H9 (cell line): ENCODE measurements around the gene MYLK. TPM values are rescaled to one million over a fixed set of nuclear protein-coding genes. Genes with fewer than 3 reads are reported as not detected.

Source experiments
- DNase-seq: peaks from one replicate; pipeline ENCODE4 v3.0.0-alpha.2; 2017
- H2AFZ ChIP-seq: one replicate; pipeline ENCODE4 v1.6.1; 2013; ENCODE audit warnings: mild to moderate bottlenecking, low read length, control low read depth, moderate library complexity
- H2AK5ac ChIP-seq: 2 replicates; pipeline ENCODE4 v1.6.1; 2013; ENCODE audit warnings: low read length, control low read depth, mixed read lengths; ENCODE audit not compliant: insufficient read length
- H2BK120ac ChIP-seq: one replicate; pipeline ENCODE4 v1.6.1; 2013; ENCODE audit warnings: low read depth, mild to moderate bottlenecking, low read length, control low read depth, inconsistent platforms; ENCODE audit not compliant: poor library complexity, severe bottlenecking
- H2BK12ac ChIP-seq: 2 replicates; pipeline ENCODE4 v1.6.1; 2013; ENCODE audit warnings: low read length, control low read depth, mixed read lengths, low read depth; ENCODE audit not compliant: insufficient read length
- H2BK15ac ChIP-seq: 2 replicates; pipeline ENCODE4 v1.6.1; 2013; ENCODE audit warnings: low read depth, low read length, control low read depth
- H2BK20ac ChIP-seq: one replicate; pipeline ENCODE4 v1.6.1; 2013; ENCODE audit warnings: low read depth, mild to moderate bottlenecking, low read length, control low read depth, inconsistent platforms; ENCODE audit not compliant: poor library complexity, severe bottlenecking
- H2BK5ac ChIP-seq: 2 replicates; pipeline ENCODE4 v1.6.1; 2013; ENCODE audit warnings: low read length, control low read depth, mixed read lengths; ENCODE audit not compliant: insufficient read length
- H3K14ac ChIP-seq: 2 replicates; pipeline ENCODE4 v1.6.1; 2013; ENCODE audit warnings: low read length, control low read depth; ENCODE audit not compliant: insufficient read depth
- H3K18ac ChIP-seq: 2 replicates; pipeline ENCODE4 v1.6.1; 2013; ENCODE audit warnings: low read depth, mild to moderate bottlenecking, mixed read lengths, low read length, control low read depth; ENCODE audit not compliant: insufficient read length
- H3K23ac ChIP-seq: 2 replicates; pipeline ENCODE4 v1.6.1; 2013; ENCODE audit warnings: low read length, control low read depth, mixed read lengths, low read depth; ENCODE audit not compliant: insufficient read length
- H3K23me2 ChIP-seq: 2 replicates; pipeline ENCODE4 v1.6.1; 2013; ENCODE audit warnings: low read depth, mild to moderate bottlenecking, mixed read lengths, low read length, control low read depth; ENCODE audit not compliant: insufficient read length, poor library complexity, severe bottlenecking
- H3K27ac ChIP-seq: 2 replicates; pipeline ENCODE4 v1.5.1; 2013; ENCODE audit warnings: low read length, control low read depth, mixed read lengths, low read depth; ENCODE audit not compliant: insufficient read length
- H3K27me3 ChIP-seq: 2 replicates; pipeline ENCODE4 v1.6.1; 2013; ENCODE audit warnings: low read length, control low read depth, inconsistent platforms; ENCODE audit not compliant: insufficient read depth
- H3K4ac ChIP-seq: 2 replicates; pipeline ENCODE4 v1.6.1; 2013; ENCODE audit warnings: low read depth, mild to moderate bottlenecking, control low read depth, inconsistent platforms, low read length, moderate library complexity
- H3K4me1 ChIP-seq: 2 replicates; pipeline ENCODE4 v1.6.1; 2013; ENCODE audit warnings: low read length, control low read depth, inconsistent platforms; ENCODE audit not compliant: insufficient read depth
- H3K4me2 ChIP-seq: 2 replicates; pipeline ENCODE4 v1.6.1; 2013; ENCODE audit warnings: low read length, control low read depth, mixed read lengths; ENCODE audit not compliant: insufficient read length, insufficient read depth
- H3K56ac ChIP-seq: 2 replicates; pipeline ENCODE4 v1.6.1; 2013; ENCODE audit warnings: low read depth, mild to moderate bottlenecking, mixed read lengths, low read length, control low read depth; ENCODE audit not compliant: insufficient read length
- H3K79me1 ChIP-seq: 2 replicates; pipeline ENCODE4 v1.6.1; 2013; ENCODE audit warnings: low read depth, mild to moderate bottlenecking, moderate library complexity, low read length, control low read depth, inconsistent platforms; ENCODE audit not compliant: insufficient read depth, poor library complexity, severe bottlenecking
- H3K79me2 ChIP-seq: 2 replicates; pipeline ENCODE4 v1.6.1; 2013; ENCODE audit warnings: low read length, control low read depth, inconsistent platforms; ENCODE audit not compliant: insufficient read depth
- H3K9ac ChIP-seq: 2 replicates; pipeline ENCODE4 v1.6.1; 2013; ENCODE audit warnings: low read length, control low read depth, mixed read lengths; ENCODE audit not compliant: insufficient read length; ENCODE audit errors: extremely low read depth
- H3K9me3 ChIP-seq: one replicate; pipeline ENCODE4 v1.6.1; 2013; ENCODE audit warnings: low read depth, low read length, inconsistent platforms; ENCODE audit not compliant: control insufficient read depth
- H3T11ph ChIP-seq: one replicate; pipeline ENCODE4 v1.6.1; 2013; ENCODE audit warnings: mild to moderate bottlenecking, low read length, control low read depth, inconsistent platforms
- H4K20me1 ChIP-seq: one replicate; pipeline ENCODE4 v1.6.1; 2013; ENCODE audit not compliant: control insufficient read depth, insufficient read length, insufficient read depth
- H4K5ac ChIP-seq: 2 replicates; pipeline ENCODE4 v1.6.1; 2013; ENCODE audit warnings: low read depth, mild to moderate bottlenecking, mixed read lengths, low read length, control low read depth; ENCODE audit not compliant: insufficient read length
- H4K8ac ChIP-seq: replicated peaks from 2 replicates; pipeline ENCODE4 v1.6.1; 2013; ENCODE audit warnings: low read length, control low read depth, mixed read lengths, low read depth; ENCODE audit not compliant: insufficient read length
- H4K91ac ChIP-seq: 2 replicates; pipeline ENCODE4 v1.6.1; 2013; ENCODE audit warnings: low read depth, mild to moderate bottlenecking, moderate library complexity, mixed read lengths, low read length, control low read depth; ENCODE audit not compliant: insufficient read length
- H3K27ac Mint-ChIP-seq, 3 experiments: 2 replicates in 2 of 3; 3 replicates in 1 of 3; pipeline ENCODE4 v1.8.0; 2020 to 2021; ENCODE audit warnings: mixed read lengths in 3 of 3, mild to moderate bottlenecking in 1 of 3, moderate library complexity in 1 of 3
- H3K27me3 Mint-ChIP-seq: 2 replicates; pipeline ENCODE4 v1.8.0; 2021; ENCODE audit warnings: low read depth, mild to moderate bottlenecking, moderate library complexity, mixed read lengths
- H3K36me3 Mint-ChIP-seq, 3 experiments: 2 replicates in 2 of 3; 3 replicates in 1 of 3; pipeline ENCODE4 v1.8.0; 2020 to 2021; ENCODE audit warnings: low read depth in 3 of 3, mixed read lengths in 3 of 3; ENCODE audit not compliant: insufficient read depth in 1 of 3
- H3K4me1 Mint-ChIP-seq, 2 experiments: 2 replicates each; pipeline ENCODE4 v1.8.0; 2020; ENCODE audit warnings: mixed read lengths in 2 of 2
- H3K4me3 Mint-ChIP-seq, 2 experiments: 2 replicates in 1 of 2; 3 replicates in 1 of 2; pipeline ENCODE4 v1.8.0; 2020 to 2021; ENCODE audit warnings: mild to moderate bottlenecking in 2 of 2, mixed read lengths in 2 of 2, moderate library complexity in 1 of 2
- H3K9me3 Mint-ChIP-seq, 2 experiments: 2 replicates in 1 of 2; 3 replicates in 1 of 2; pipeline ENCODE4 v1.8.0; 2020; ENCODE audit warnings: mild to moderate bottlenecking in 2 of 2, mixed read lengths in 2 of 2, moderate library complexity in 1 of 2
- CTCF ChIP-seq: fragments of 200-600 bp; sonication (generic); conservative IDR thresholded peaks from 3 replicates; pipeline ENCODE4 v1.8.0; 2021; ENCODE audit warnings: antibody characterized with exemption, mild to moderate bottlenecking
- WGBS: extraction: QIAGEN DNeasy Blood & Tissue Kit; methylation state at CpG from one replicate; pipeline ENCODE4 v1.1.7; 2013; ENCODE audit warnings: missing lambda C conversion rate, low lambda C conversion rate, mixed read lengths; ENCODE audit not compliant: insufficient read length; ENCODE audit errors: extremely low coverage; 5-methylcytosine and 5-hydroxymethylcytosine counted together
- total RNA-seq: library from RNA; stranded (reverse); gene quantifications from 2 replicates; pipeline ENCODE4 v1.2.1, GENCODE V29; 2021

MYLK gene
- total RNA-seq, 1 experiment from 2014 or later, result 10.1 TPM

- no peak overlapping the region for H3K18ac ChIP-seq
- no peak overlapping the region for H3K27ac ChIP-seq
- H3T11ph ChIP-seq, result no peak overlapping the region
- no CpG with 5 or more reads among the region's 3 CpGs for WGBS
- H2BK5ac ChIP-seq, result no peak overlapping the region
- no peak overlapping the region for H2BK12ac ChIP-seq
- no peaks in the 10 kb centered on the region for H3K4me1 ChIP-seq
- no peak overlapping the region for H3K56ac ChIP-seq
- no peaks in the 10 kb centered on the region for H3K79me2 ChIP-seq
- no peak overlapping the region for H2AFZ ChIP-seq
- H3K27me3 ChIP-seq, result no peaks in the 10 kb centered on the region
- no peak overlapping the region for H3K23ac ChIP-seq
- H3K79me1 ChIP-seq, result no peaks in the 10 kb centered on the region
- no peaks in the 10 kb centered on the region for H3K9me3 ChIP-seq
- no peak overlapping the region for H3K4me2 ChIP-seq
- no peak overlapping the region for H3K14ac ChIP-seq
- TF ChIP-seq CTCF, result no peak
- no peak overlapping the region for H4K91ac ChIP-seq
- H2BK20ac ChIP-seq, result no peak overlapping the region
- no peak overlapping the region for H4K8ac ChIP-seq
- no peak overlapping the region for H2BK15ac ChIP-seq
- no peak overlapping the region for H4K5ac ChIP-seq
- no peaks in the 10 kb centered on the region for H3K36me3 Mint-ChIP-seq
- peaks cover 16 to 21% of the 10 kb centered on the region in 2 experiments for H3K4me1 Mint-ChIP-seq
- no peak overlapping the region for H2AK5ac ChIP-seq
- no peak overlapping the region for H2BK120ac ChIP-seq
- H3K4ac ChIP-seq, result no peak overlapping the region
- DNase-seq, result no peak
- H3K23me2 ChIP-seq, result no peaks in the 10 kb centered on the region
- H3K27ac Mint-ChIP-seq, result no peak overlapping the region
- no peak overlapping the region for H3K9ac ChIP-seq
- no peaks in the 10 kb centered on the region for H4K20me1 ChIP-seq
- H3K4me3 Mint-ChIP-seq, result no peak overlapping the region
- H3K9me3 Mint-ChIP-seq, result no peaks in the 10 kb centered on the region
- H3K27me3 Mint-ChIP-seq, result no peaks in the 10 kb centered on the region
Measured at GRCh38 chr3:123802007-123802625, 82.0 kb downstream of the MYLK start.
